ENCODE results near the gene SCARB1.

Gene SCARB1

GRCh38 chr12:124745891-124746570 is 117.6 kb downstream of the SCARB1 start:
- peak; percentile 92 for DNase-seq (ENCODE audit: low spot score)

- DNase-seq (ENCODE audit: low spot score): no peak
Measured at GRCh38 chr12:124745465-124745890, 118.2 kb downstream of the SCARB1 start.

DNA sequence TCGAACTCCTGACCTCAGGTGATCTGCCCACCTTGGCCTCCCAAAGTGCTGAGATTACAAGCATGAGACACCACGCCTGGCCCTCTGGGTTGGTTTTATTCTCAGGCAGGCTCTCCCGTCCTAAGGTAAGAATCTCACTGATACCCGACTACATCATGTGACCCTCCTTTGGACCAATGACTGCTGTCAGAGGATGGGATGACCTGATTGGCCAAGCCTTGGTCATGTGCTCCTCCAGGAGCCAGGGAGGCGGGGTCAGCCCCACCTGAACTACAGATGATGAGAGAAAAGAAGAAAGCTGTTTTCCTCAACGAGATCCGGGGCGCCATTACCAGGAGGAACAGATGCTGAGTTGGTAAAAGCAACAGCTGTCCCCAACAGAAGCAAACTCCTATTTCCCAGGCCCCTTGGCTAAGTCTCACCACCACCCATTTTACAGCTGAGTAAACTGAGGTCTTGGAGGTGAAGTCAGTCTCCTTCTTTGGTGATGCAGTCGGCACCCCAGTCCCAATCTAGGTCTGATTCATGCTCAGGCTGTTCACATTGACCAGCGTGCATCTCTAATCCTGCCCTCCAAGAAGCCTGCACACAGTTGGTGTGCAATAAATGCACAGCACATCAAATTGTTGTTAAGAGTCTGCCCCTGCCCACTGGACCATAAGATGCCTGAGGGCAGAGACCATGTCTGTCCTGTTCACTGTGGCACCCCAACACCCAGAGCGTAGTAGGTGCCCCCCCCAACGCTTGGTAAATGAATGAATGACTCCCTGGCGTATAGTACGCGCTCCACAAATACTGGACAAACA is 118.8 kb downstream of the SCARB1 start:
- peak; percentile 70 for DNase-seq (ENCODE audit: low spot score)

DNA sequence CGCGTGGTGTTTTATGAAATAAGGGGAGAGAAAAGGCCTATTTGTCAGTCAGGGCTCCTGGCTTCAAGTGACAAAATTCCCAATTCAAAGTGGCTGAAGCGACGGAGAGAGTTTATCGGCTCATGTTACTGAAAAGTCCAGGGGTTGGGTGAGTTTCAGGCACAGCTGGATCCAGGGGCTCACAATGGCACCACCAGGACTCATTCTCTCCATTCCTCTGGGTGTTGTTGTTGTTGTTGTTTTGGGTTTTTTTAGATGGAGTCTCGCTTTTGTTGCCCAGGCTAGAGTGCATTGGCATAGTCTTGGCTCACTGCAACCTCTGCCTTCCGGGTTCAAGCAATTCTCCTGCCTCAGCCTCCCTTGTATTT is 119.4 kb downstream of the SCARB1 start:
- DNase-seq (ENCODE audit: low spot score): no peak

GRCh38 chr12:124743479-124744272 is 120.0 kb downstream of the SCARB1 start:
- no peak for DNase-seq (ENCODE audit: low spot score)

GRCh38 chr12:124742678-124743077 is 121.0 kb downstream of the SCARB1 start:
- peak; percentile 46 for DNase-seq (ENCODE audit: low spot score)

DNA sequence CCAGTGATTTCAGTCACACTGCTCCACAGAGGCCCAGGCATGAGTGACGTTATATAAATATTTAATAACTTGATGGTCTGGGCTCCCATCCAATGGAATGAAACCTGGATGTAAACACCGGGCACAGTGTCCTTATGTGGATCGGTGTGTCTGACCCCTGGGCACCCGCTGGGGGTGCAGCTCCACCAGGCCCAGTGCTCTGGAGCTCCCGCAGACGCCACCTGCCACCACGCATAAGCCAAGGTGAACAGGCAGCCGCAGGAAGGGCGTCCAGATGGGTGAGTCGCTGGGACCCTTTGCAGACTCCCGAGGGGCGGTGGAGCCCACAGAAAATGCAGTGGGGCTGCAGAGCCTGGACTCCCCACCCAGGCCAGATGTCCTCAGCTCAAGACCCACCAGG is 121.6 kb downstream of the SCARB1 start:
- peak; percentile 65 for DNase-seq (ENCODE audit: low spot score)

DNA sequence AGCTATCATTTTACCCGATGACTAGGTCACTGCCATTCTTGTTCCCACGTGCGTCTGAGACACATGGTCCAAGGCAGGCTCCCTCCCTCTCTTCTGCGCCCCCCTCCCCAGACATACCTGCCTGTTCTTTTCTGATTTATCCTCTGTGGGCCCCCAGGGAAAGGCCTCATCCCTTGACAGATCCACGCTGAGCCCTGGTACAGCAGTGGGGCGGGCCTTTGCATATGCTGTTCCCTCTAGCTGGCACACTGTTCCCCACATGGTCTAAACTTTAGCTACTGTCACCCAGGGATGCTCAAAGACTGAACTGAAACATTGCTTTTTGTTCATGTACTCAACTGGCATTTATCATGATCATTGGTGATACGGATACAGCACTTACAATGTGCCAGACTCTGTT is 122.5 kb downstream of the SCARB1 start:
- no peak for DNase-seq (ENCODE audit: low spot score)

- no peak for DNase-seq (ENCODE audit: low spot score)
Measured at GRCh38 chr12:124740691-124741137, 123.0 kb downstream of the SCARB1 start.

- no peak for DNase-seq (ENCODE audit: low spot score)
Measured at GRCh38 chr12:124739953-124740561, 123.6 kb downstream of the SCARB1 start.

- DNase-seq (ENCODE audit: low spot score): no peak
Measured at GRCh38 chr12:124738636-124739467, 124.8 kb downstream of the SCARB1 start.

GRCh38 chr12:124737772-124738635 is 125.7 kb downstream of the SCARB1 start:
- DNase-seq (ENCODE audit: low spot score): no peak

DNA sequence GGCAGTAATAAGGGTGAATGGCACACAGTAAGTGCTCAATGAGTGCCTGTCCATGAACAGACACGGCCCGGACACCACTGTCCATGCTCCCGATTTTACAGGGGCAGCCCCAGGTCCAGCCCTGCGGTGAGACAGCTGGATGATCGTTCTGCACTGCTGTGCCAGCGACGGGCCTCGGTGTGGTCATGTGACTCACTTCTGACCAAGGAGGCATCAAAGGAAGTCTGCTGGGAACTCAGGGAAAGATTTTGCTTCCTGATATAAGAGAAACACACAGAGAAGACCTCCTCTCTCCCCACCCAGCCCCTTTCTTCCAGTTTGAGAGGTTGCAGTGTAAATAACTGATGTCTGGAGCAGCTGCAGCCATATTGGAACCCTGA is 126.6 kb downstream of the SCARB1 start:
- DNase-seq (ENCODE audit: low spot score): no peak

DNA sequence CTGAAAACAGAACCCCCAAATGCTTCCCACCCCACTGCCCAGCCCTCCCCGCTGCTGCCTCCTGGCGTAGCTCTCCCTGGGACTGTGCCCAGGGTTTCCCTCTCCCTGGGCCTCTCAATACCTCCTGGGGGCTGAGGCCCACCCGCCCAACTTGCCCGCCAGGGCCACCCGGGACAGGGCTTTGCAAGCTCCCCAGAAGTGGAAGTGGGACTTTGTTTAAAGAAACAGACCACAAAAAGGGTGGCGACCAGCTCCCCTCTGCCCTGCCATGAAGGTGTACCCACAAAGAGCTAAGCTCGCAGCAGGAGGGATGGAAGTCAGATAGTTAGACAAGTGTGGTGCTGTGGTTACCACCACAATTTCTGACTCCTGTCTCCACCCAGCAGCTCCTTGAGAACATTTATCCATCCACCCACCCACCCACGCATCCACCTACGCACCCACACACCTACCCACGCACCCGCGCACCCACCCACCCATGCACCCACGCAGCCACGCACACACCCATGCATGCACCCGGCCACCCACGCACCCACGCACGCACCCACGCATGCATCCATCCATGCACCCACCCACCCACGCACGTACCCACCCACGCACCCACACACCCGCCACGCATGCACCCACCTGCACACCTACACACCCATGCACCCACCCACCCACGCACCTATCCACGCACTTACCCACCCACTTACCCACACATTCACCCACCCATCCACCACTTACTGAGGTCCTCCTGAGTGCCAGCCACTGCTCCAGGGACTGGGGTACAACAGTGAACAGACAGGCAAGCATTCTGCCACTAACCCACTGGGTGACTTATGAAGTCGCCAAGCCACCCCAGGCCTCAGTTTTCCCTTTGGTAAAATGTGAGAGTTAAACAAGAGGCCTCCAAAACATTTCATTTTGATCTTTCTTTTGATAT is 127.3 kb downstream of the SCARB1 start:
- no peak for DNase-seq (ENCODE audit: low spot score)

GRCh38 chr12:124734224-124734788 is 129.4 kb downstream of the SCARB1 start:
- peak; percentile 72 for DNase-seq (ENCODE audit: low spot score)

DNA sequence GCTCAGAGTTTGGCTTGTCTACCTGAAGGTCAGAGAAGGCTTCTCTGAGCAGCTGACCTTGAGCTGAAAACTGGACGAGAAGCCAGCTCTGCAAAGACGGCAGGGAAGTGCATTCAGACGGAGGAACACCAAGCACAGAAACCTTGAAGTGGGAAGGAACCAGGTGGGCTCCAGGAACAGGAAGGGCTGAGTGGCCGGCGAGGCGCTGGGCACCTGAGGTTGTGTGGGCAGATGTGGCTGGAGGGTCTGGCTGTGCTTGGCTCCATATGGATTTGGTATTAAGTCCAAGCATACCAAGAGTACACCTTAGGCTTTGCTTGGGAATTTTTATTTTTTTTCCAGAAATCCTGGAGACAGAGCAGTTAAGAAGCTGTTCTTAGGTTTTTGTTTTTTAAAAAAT is 130.6 kb downstream of the SCARB1 start:
- DNase-seq (ENCODE audit: low spot score): no peak

DNA sequence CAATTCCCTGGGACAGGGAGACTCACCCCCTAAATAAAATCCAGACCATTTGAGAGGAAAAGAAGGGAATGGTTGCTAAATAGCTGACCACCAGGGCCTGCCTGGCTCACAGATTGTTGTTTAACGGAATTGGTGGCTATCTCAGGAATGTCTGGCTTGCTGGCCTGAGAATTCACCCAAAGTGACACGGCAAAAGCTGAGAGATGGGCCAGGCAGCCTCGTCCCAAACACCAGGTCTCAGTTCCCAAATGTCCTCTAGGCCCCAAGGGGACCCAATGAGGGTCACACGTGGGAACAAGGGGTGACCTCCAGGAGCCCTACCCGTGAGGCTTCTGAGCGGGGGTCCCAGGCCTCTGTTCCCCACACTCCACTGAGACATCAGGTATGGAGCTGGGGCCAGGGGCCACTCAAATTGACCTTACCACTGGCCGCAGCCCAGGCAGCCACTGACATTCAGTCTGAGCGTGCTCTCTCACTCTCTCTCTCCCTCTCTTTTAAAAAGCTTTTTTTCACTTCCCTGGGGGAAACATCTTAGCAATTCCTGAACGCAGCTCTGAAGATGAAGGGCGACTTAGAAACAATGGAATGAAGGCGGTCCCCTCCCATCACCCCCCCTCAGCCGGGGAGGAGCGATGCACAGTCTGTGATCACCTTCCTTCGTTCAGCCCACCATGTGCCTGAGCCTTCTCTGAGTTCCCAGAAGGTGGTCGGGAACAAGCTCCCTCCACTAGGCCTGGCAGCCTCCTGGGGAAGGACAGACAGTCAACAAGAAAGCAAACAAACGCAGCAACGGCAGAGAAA is 131.2 kb downstream of the SCARB1 start:
- DNase-seq (ENCODE audit: low spot score): peak; percentile 72

DNA sequence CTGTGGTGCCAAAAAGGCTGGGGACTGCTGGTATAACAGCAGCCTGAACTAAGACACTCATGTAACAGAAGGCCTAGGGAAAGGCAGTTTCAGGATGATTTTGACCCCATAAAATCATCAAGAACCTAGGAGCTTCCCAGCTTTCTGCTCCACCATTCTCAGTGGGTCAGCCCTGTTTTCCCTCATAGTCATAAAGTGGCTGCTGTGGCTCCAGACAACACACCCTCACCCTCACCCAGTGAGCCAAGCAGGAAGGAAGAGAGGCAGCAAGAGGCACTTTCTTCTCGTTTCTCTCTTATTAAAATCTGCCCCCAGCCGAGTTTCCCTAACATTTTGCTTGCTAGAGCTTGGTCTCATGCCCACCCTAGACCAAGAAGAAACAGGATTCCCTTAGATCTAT is 131.8 kb downstream of the SCARB1 start:
- DNase-seq (ENCODE audit: low spot score): no peak
